ENCODE results near the gene PHB1.

Gene PHB1

GRCh38 chr17:49406421-49407061, 8.1 kb downstream of the PHB1 start:
- no peak for DNase-seq (ENCODE audit: low spot score)
- in situ Hi-C loops (cut with MboI; ENCODE audit: low sequenced_read_pairs, unreplicated experiment), result loop anchor here (10.0 to 25.0 kb wide), 2 partner anchors 148 to 281 kb away; partner anchors contain the start of gene SPOP
- no peak for TF ChIP-seq CTCF (IDR thresholded peaks at IDR 0.05; ENCODE audit: borderline replicate concordance, control extremely low read depth, extremely low read depth, insufficient read depth, missing control alignments)

GRCh38 chr17:49404906-49405305, 9.8 kb downstream of the PHB1 start:
- in situ Hi-C loops (cut with MboI; ENCODE audit: low sequenced_read_pairs, unreplicated experiment), result loop anchor here (10.0 to 25.0 kb wide), 2 partner anchors 150 to 282 kb away; partner anchors contain the start of gene SPOP
- TF ChIP-seq CTCF (IDR thresholded peaks at IDR 0.05; ENCODE audit: borderline replicate concordance, control extremely low read depth, extremely low read depth, insufficient read depth, missing control alignments), result no peak
- no peak for DNase-seq (ENCODE audit: low spot score)

GRCh38 chr17:49404361-49404760, 10.3 kb downstream of the PHB1 start:
- TF ChIP-seq CTCF (IDR thresholded peaks at IDR 0.05; ENCODE audit: borderline replicate concordance, control extremely low read depth, extremely low read depth, insufficient read depth, missing control alignments), result no peak
- in situ Hi-C loops (cut with MboI; ENCODE audit: low sequenced_read_pairs, unreplicated experiment), result loop anchor here (10.0 to 25.0 kb wide), 2 partner anchors 150 to 283 kb away; partner anchors contain the start of gene SPOP
- DNase-seq (ENCODE audit: low spot score), result no peak

- no peak for TF ChIP-seq CTCF (IDR thresholded peaks at IDR 0.05; ENCODE audit: borderline replicate concordance, control extremely low read depth, extremely low read depth, insufficient read depth, missing control alignments)
- in situ Hi-C loops (cut with MboI; ENCODE audit: low sequenced_read_pairs, unreplicated experiment), result loop anchor here (10.0 to 25.0 kb wide), 2 partner anchors 151 to 284 kb away; partner anchors contain the start of gene SPOP
- no peak for DNase-seq (ENCODE audit: low spot score)
Observed at GRCh38 chr17:49403514-49404289, 11.0 kb downstream of the PHB1 start.

GRCh38 chr17:49402706-49403105, 12.0 kb downstream of the PHB1 start:
- TF ChIP-seq CTCF (IDR thresholded peaks at IDR 0.05; ENCODE audit: borderline replicate concordance, control extremely low read depth, extremely low read depth, insufficient read depth, missing control alignments), result no peak
- no peak for DNase-seq (ENCODE audit: low spot score)
- in situ Hi-C loops (cut with MboI; ENCODE audit: low sequenced_read_pairs, unreplicated experiment), result loop anchor here (10.0 to 25.0 kb wide), 2 partner anchors 152 to 285 kb away; partner anchors contain the start of gene SPOP

- in situ Hi-C loops (cut with MboI; ENCODE audit: low sequenced_read_pairs, unreplicated experiment), result loop anchor here (10.0 to 25.0 kb wide), 2 partner anchors 153 to 285 kb away; partner anchors contain the start of gene SPOP
- no peak for TF ChIP-seq CTCF (IDR thresholded peaks at IDR 0.05; ENCODE audit: borderline replicate concordance, control extremely low read depth, extremely low read depth, insufficient read depth, missing control alignments)
- DNase-seq (ENCODE audit: low spot score), result no peak
Observed at GRCh38 chr17:49401971-49402611, 12.6 kb downstream of the PHB1 start.

All from GM13976 (cell line).